GM19240 (cell line): Measurements from ENCODE around the gene OR52R1.
"Not testable (repeated sequence)": the region's sequence is repeated elsewhere in the genome, so short reads cannot be mapped to it uniquely, and the experiment has no call there.

Source experiments
- DNase-seq: peaks from one replicate; pipeline ENCODE4 v3.0.0; 2011; ENCODE audit warnings: low spot score; ENCODE audit not compliant: insufficient read length

OR52R1 gene

GRCh38 chr11:4804280-4804679 is at the start of gene OR52R1:
OR52R1 (minus strand) TSS chr11:4804380; CDS start chr11:4804380, 0 bp downstream.
- DNase-seq, result no peak

DNA sequence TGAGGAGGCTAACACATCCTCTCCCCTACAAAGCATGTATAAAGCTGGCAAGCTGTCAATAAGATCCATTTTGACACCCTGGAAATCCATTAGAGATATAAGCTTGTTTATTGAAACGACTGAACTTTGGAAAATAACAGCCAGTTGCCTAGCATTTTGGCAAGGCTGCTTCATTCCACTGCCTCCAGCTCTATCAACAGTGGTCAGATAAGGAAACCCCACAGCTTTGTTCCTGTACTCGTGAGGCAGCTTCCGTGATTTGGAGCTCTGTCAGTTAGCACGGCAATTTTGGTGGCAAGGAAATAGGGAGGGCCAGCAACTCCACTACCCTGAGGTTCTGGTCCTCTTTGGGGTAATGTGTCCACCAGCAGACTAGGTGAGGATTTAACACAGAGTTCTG is 46.9 kb upstream of the OR52R1 start:
- no peak for DNase-seq

GRCh38 chr11:4848908-4849532 is 44.8 kb upstream of the OR52R1 start, which contains the start of gene OR51S1:
OR51S1 (minus strand) TSS chr11:4849208; CDS start chr11:4849208, 0 bp downstream.
- DNase-seq, result no peak

DNA sequence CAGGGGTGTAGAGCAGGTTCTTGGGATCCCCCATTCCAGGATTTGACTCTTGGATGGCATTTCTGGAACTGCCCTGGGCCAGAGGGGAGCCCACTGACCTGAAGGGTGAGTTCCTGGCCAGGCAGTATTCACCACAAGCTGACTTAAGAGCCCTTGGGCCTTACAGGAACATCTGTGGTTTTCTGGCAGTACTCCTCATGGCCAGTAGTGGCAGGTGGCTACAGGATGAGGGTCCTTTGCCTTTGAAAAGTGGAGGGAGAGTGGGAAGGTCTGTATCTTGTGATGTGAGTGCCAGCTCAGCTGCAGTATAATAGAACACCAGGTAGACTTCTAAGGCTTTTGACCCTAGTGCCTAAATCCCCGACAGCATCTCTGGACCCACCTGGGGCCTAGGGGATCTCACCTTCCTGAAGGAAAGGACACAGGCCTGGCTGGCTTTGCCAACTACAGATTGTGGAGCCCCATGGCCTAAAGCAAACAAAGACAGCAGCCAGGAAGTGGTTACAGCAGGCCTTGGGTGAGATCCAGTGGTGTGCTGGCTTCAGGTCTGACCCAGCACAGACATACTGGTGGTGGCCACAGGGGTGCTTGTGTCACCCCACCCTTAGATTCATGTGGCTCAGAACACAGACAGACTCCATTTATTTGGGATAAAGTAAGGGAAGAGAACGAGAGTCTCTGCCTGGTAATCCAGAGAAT is 35.8 kb upstream of the OR52R1 start:
- no peak for DNase-seq

- DNase-seq, result no peak
Measured at GRCh38 chr11:4830909-4831308, 26.7 kb upstream of the OR52R1 start.

GRCh38 chr11:4830346-4830745 is 26.2 kb upstream of the OR52R1 start:
- no peak for DNase-seq

DNA sequence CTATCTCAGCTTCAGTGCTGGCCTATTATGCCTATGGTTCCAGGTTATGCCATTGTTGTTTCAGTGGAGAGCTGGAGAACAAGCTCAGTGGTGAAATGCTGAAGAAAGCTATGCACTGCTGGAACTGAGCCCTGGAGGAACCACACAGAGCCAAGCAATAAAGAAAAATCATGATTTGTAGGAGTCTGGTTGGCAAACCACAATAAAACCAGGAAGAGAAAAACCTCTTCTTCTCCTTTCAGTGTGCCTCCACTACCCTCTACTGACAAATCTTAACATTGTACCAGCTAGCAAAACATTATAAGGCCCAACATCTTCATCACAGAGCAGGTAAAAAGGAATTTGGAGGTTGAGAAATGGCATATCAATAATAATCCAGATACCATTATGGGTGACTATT is 22.2 kb upstream of the OR52R1 start:
- DNase-seq, result no peak

DNA sequence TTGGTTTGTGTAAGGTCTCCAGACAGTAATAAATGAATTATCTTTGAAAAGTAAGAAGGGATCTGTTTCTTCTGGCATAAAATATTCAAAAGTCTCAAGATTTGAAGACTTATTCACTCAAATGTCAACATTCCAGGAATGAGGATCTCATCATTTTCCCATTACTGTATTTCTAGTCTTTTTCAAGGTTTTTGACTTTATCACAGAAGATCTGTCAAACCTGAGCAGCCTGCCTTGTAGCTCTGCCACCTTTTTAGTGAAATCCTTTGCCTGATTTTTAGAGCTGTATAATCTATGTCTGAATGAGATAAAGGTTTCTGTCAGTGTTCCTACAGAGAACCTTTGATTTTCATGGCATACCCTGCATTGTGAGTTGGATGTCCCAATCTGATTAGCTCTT is 21.0 kb upstream of the OR52R1 start:
- DNase-seq, result no peak

DNA sequence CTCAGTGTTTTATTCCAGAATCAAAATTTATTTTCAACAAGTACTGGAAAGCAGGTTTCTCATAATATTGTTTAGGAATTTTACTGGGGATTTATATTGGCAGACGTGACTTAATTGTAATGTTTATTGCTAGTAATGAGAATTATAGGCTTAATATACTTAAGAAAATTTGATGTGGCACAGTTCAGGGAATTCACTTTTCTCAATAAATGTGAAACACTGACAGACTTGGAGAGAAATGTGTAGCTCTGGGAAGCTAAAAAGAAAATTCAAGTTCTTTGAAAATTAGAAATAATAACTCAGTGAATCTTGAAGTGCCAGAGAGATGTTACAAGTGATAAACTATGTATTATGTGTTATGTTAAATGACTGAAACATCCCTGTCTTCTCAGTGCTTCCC is 16.8 kb upstream of the OR52R1 start, which contains the start of gene OR51F2:
Gene OR51F2, plus strand, starts transcription at position 301 of the 400 bp plus-strand sequence. CDS start 101 bp downstream, outside the sequence.
- DNase-seq, result no peak

- DNase-seq, result no peak
Measured at GRCh38 chr11:4809246-4809645, 5.1 kb upstream of the OR52R1 start.

- DNase-seq, result no peak
Measured at GRCh38 chr11:4808476-4808875, 4.3 kb upstream of the OR52R1 start.

GRCh38 chr11:4801316-4801715 is 2.9 kb downstream of the OR52R1 start:
- not testable (repeated sequence) for DNase-seq

DNA sequence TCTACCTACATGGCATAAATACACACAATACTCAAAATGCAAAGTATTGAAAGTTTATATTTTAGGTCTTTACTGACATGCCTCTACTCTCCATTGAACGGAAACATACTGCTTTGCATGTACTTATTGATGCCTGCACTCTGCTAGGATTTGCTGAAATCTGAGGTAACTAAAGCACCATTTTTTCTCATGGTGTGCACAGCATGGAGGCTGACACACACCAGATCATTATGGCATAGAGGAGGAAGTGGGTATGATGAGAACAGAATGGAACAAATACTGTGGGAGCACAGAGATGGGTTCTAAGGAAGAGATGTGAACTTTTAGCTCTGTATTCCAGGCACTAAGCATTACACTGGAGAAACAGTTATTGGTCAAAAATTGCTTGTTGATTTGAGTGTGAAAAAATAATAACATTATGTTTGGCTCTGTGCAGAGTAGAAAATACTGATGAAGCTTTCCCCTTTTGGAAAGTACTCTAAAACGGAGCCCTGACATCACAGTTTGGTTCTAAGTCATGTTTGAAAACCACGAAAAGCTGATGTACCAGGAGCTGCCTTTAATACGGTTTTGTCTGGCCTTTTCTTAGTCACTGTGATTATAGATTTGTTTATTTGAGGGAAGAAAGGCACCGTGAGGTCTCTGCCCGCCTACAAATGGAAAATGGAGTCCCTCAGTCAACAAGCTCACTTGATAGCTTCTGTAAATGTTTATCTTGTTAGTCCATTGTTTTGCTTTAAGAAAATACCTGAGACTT is 5.6 kb downstream of the OR52R1 start:
- no peak for DNase-seq

DNA sequence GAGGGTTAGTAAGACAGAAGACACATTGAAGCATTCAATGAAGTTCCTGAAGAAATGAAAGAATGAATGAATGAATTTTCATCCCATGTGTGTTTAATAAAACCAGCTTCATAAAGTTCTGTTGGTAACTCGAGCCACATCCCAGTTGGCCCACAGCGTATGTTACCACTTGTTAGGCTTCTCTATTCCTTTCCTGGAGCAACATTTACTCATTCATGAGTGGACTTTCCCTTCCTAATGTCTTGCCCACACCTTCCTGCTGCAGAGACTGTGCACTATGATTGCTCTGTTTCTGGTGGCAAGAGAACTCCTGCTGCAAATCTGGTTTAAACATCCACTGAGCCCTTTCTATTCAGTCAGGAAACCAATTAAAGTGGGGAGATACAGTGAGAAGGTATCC is 7.0 kb downstream of the OR52R1 start:
- DNase-seq, result no peak

GRCh38 chr11:4782454-4782853 is 21.7 kb downstream of the OR52R1 start:
- DNase-seq, result no peak

- no peak for DNase-seq
Measured at GRCh38 chr11:4769838-4770237, 34.3 kb downstream of the OR52R1 start, which contains the start of gene OR51F1. OR51F1 (minus strand) TSS chr11:4769938; CDS start chr11:4769938, 0 bp downstream.

- DNase-seq, result no peak
Measured at GRCh38 chr11:4768094-4768493, 36.1 kb downstream of the OR52R1 start.

DNA sequence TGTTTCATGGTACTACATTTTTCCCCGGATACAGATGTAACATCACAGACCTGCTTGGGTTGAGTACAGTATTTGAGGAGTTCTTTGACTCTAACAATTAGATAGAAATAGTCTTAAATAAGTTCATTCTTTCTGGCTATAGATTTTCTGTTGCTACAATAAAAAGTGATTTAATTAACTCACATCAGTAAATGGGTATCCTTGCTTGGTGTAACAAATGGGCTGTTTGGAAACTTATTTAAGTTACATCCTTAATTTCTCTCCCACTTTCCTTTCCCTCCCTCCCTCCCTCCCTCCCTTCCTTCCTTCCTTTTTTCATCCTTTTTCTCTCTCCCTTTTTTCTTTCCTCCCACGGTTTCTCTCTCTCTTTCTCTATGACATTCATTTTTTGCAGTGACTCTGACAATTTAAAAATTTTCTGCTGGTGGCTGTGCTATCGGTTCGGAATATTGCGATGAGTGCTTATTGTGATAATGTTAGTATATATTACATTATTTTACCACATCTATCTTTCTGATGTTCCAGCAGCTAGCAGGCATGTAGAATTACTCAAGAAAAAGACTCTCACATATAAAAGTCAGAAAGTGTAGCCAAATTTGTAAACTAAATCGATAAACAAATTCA is 37.6 kb downstream of the OR52R1 start:
- DNase-seq, result no peak

- no peak for DNase-seq
Measured at GRCh38 chr11:4763096-4763495, 41.1 kb downstream of the OR52R1 start.
